ENCODE results near the gene PGM2L1.

- TF ChIP-seq CTCF (conservative IDR thresholded peaks at IDR 0.05) (no peak), ZFX (IDR thresholded peaks at IDR 0.05) (no peak)
Measured at GRCh38 chr11:74370123-74370522, 28.1 kb downstream of the PGM2L1 start.
